ENCODE measurements around the gene SORCS2. TPM values are rescaled to one million over a fixed set of nuclear protein-coding genes. Genes with fewer than 3 reads are reported as not detected.

SORCS2 gene
- total RNA-seq, 1 experiment from 2014 or later, result 0.15 TPM

- Histone ChIP-seq H3K9me3 (ENCODE audit: control insufficient read depth, insufficient read depth, low read depth, low read length) (0 out of 2 replicates have a peak, but pooled peaks cover under 1% of the 10 kb centered on the region), H3K27ac (ENCODE audit: low read length) (no peak overlapping the region), H3K4me1 (ENCODE audit: control insufficient read depth, insufficient read depth, low read length) (peaks cover 4% of the 10 kb centered on the region; the same call in 1 of the 2 replicates), H3K27me3 (ENCODE audit: control insufficient read depth, insufficient read depth, low read length) (no peaks in the 10 kb centered on the region), H3K4me3 (ENCODE audit: low read depth in 2 of 2, low read length in 2 of 2) (no peak overlapping the region), H3K36me3 (ENCODE audit: control insufficient read depth, insufficient read depth, low read length) (no peaks in the 10 kb centered on the region)
- POLR2A ChIA-PET, result no interaction called here
- intact Hi-C loops (cut with micrococcal nuclease; ENCODE audit: unreplicated experiment) (no loop called here), in situ Hi-C loops (cut with HindIII; ENCODE audit: low pct_unique_long_range_greater_than_20kb, low sequenced_read_pairs) (no loop called here)
- CTCF ChIA-PET, result interaction anchor here (0.6 kb wide), 1 partner anchor 479 kb away, joined by 3 read pairs; no protein-coding TSS in a partner anchor
- no peak for TF ChIP-seq SIN3A (IDR thresholded peaks at IDR 0.05; ENCODE audit: borderline replicate concordance, insufficient read depth, low read depth, low read length)
- no peak for TF ChIP-seq CTCF (IDR thresholded peaks at IDR 0.05)
- no peak for TF ChIP-seq TCF7L2 (IDR thresholded peaks at IDR 0.05; ENCODE audit: low read depth, low read length)
- no peak for TF ChIP-seq POLR2AphosphoS5 (IDR thresholded peaks at IDR 0.05; ENCODE audit: low read depth, low read length)
- no peak for TF ChIP-seq REST (IDR thresholded peaks at IDR 0.05; ENCODE audit: insufficient read depth in 1 of 2, low read depth in 2 of 2, low read length in 1 of 2)
- no TSS peak for BruUV-seq (replicated peaks)
- ATAC-seq, result no peak
- no peak for DNase-seq (ENCODE audit: low read depth, low spot score)
These were observed 366.1 kb downstream of the SORCS2 start for GRCh38 chr4:7558436-7558835.

GRCh38 chr4:7559316-7559715, 367.0 kb downstream of the SORCS2 start:
- TF ChIP-seq SIN3A (IDR thresholded peaks at IDR 0.05; ENCODE audit: borderline replicate concordance, insufficient read depth, low read depth, low read length), result no peak
- no peak for TF ChIP-seq CTCF (IDR thresholded peaks at IDR 0.05)
- TF ChIP-seq REST (IDR thresholded peaks at IDR 0.05; ENCODE audit: insufficient read depth in 1 of 2, low read depth in 2 of 2, low read length in 1 of 2), result no peak
- TF ChIP-seq TCF7L2 (IDR thresholded peaks at IDR 0.05; ENCODE audit: low read depth, low read length), result no peak
- no peak for TF ChIP-seq POLR2AphosphoS5 (IDR thresholded peaks at IDR 0.05; ENCODE audit: low read depth, low read length)
- ChIA-PET CTCF (no interaction called here), POLR2A (no interaction called here)

More at GRCh38 chr4:7559316-7559715, 367.0 kb downstream of the SORCS2 start:
- intact Hi-C loops (cut with micrococcal nuclease; ENCODE audit: unreplicated experiment), result no loop called here
- Histone ChIP-seq H3K9me3 (ENCODE audit: control insufficient read depth, insufficient read depth, low read depth, low read length) (no peaks in the 10 kb centered on the region), H3K36me3 (ENCODE audit: control insufficient read depth, insufficient read depth, low read length) (no peaks in the 10 kb centered on the region), H3K4me1 (ENCODE audit: control insufficient read depth, insufficient read depth, low read length) (peaks cover 4% of the 10 kb centered on the region; the same call in 1 of the 2 replicates), H3K4me3 (ENCODE audit: low read depth in 2 of 2, low read length in 2 of 2) (no peak overlapping the region), H3K27me3 (ENCODE audit: control insufficient read depth, insufficient read depth, low read length) (no peaks in the 10 kb centered on the region), H3K27ac (ENCODE audit: low read length) (no peak overlapping the region)
- in situ Hi-C loops (cut with HindIII; ENCODE audit: low pct_unique_long_range_greater_than_20kb, low sequenced_read_pairs), result no loop called here
- no peak for DNase-seq (ENCODE audit: low read depth, low spot score)
- ATAC-seq, result no peak
- BruUV-seq (replicated peaks), result no TSS peak

Data from Panc1 (cell line).